Panc1 (cell line): Measurements from ENCODE around the gene NAA60. TPM values are rescaled to one million over a fixed set of nuclear protein-coding genes. Genes with fewer than 3 reads are reported as not detected.

ENCODE experiments used
- ATAC-seq: fragments of 200-7000 bp; cut with Tn5 transposase; 2 replicates; pipeline ENCODE4 v1.9.1; 2020; ENCODE audit warnings: mild to moderate bottlenecking, moderate library complexity
- BruUV-seq: library from RNA; stranded (reverse); fragments of 400-500 nt; replicated peaks from 2 replicates; lab custom pipeline; 2021; lab: Mats Ljungman, UMichigan
- CTCF ChIA-PET: fragments of 300-600 bp; sonication (Branson Sonifier 250); formaldehyde crosslinking; loops from one replicate; lab custom pipeline; 2022; ENCODE audit warnings: antibody characterized with exemption; lab: Charles Lee
- POLR2A ChIA-PET: fragments of 300-600 bp; sonication (Branson Sonifier 250); formaldehyde crosslinking; loops from one replicate; lab custom pipeline; 2022; ENCODE audit warnings: antibody characterized with exemption; lab: Charles Lee
- DNase-seq: peaks from one replicate; pipeline ENCODE4 v3.0.0-alpha.2; 2010; ENCODE audit warnings: low read depth, low spot score
- H3K27ac ChIP-seq: 2 replicates; pipeline ENCODE4 v1.5.1; 2011; ENCODE audit warnings: mild to moderate bottlenecking, low read length, inconsistent platforms
- H3K27me3 ChIP-seq: fragments of 200-500 bp; sonication (Bioruptor generic); 2 replicates; pipeline ENCODE4 v1.6.0; 2014; ENCODE audit warnings: low read length, inconsistent platforms; ENCODE audit not compliant: control insufficient read depth, insufficient read depth
- H3K36me3 ChIP-seq: fragments of 200-500 bp; sonication (Bioruptor generic); 2 replicates; pipeline ENCODE4 v1.5.1; 2014; ENCODE audit warnings: inconsistent platforms, mild to moderate bottlenecking, low read length, moderate library complexity; ENCODE audit not compliant: control insufficient read depth, insufficient read depth
- H3K4me1 ChIP-seq: 2 replicates; pipeline ENCODE4 v1.5.1; 2011; ENCODE audit warnings: inconsistent platforms, mild to moderate bottlenecking, low read length, moderate library complexity; ENCODE audit not compliant: control insufficient read depth, insufficient read depth
- H3K4me3 ChIP-seq, 2 experiments: 2 replicates each; pipeline ENCODE4 v1.5.1; 2011 to 2012; ENCODE audit warnings: low read depth in 2 of 2, low read length in 2 of 2, mild to moderate bottlenecking in 2 of 2, inconsistent platforms in 1 of 2, moderate library complexity in 1 of 2
- H3K9me3 ChIP-seq: fragments of 200-500 bp; sonication (Bioruptor generic); 2 replicates; pipeline ENCODE4 v1.5.1; 2014; ENCODE audit warnings: low read depth, mild to moderate bottlenecking, inconsistent platforms, low read length, moderate library complexity; ENCODE audit not compliant: control insufficient read depth, insufficient read depth
- POLR2AphosphoS5 ChIP-seq: IDR thresholded peaks from 2 replicates; pipeline ENCODE4 v1.6.1; 2012; ENCODE audit warnings: mild to moderate bottlenecking, low read depth, low read length, moderate library complexity
- REST ChIP-seq, 2 experiments: IDR thresholded peaks; 2 replicates each; pipeline ENCODE4 v1.6.1; 2011 to 2012; ENCODE audit warnings: low read depth in 2 of 2, control low read depth in 1 of 2, low read length in 1 of 2, mild to moderate bottlenecking in 1 of 2, moderate library complexity in 1 of 2; ENCODE audit not compliant: insufficient read depth in 1 of 2
- SIN3A ChIP-seq: IDR thresholded peaks from 2 replicates; pipeline ENCODE4 v1.6.1; 2012; ENCODE audit warnings: low read depth, mild to moderate bottlenecking, low read length, moderate library complexity, borderline replicate concordance; ENCODE audit not compliant: insufficient read depth
- TCF7L2 ChIP-seq: IDR thresholded peaks from 2 replicates; pipeline ENCODE4 v1.6.1; 2011; ENCODE audit warnings: mild to moderate bottlenecking, low read depth, low read length, inconsistent platforms
- in situ Hi-C: cut with HindIII; loops from 2 replicates; pipeline ENCODE4 v1.10.0; 2016; ENCODE audit warnings: low sequenced_read_pairs, low pct_unique_long_range_greater_than_20kb
- intact Hi-C: fragments of 100-400 bp; cut with micrococcal nuclease; formaldehyde crosslinking; loops from one replicate; pipeline ENCODE4 v1.10.0; 2022; ENCODE audit not compliant: unreplicated experiment
- total RNA-seq: library from RNA; stranded (reverse); gene quantifications from one replicate; pipeline ENCODE4 v1.2.1, GENCODE V29; 2021; ENCODE audit not compliant: unreplicated experiment
- TF ChIP-seq, protein P1 (sequence below): fragments of 450-650 bp; IDR thresholded peaks from 2 replicates; pipeline ENCODE4 v1.5.1; 2017; ENCODE audit warnings: mild to moderate bottlenecking

The NAA60 gene
- total RNA-seq, 1 experiment from 2014 or later: 56.0 TPM

GRCh38 chr16:3454093-3454492 is 10.6 kb downstream of the NAA60 start:
- ChIA-PET CTCF (interaction anchor here (0.6 kb wide), 1 partner anchor 346 kb away, joined by 3 read pairs; no protein-coding TSS in a partner anchor), POLR2A (no interaction called here)
- intact Hi-C loops: no loop called here
- Histone ChIP-seq H3K27me3 (no peaks in the 10 kb centered on the region), H3K4me3 (no peak overlapping the region), H3K9me3 (no peaks in the 10 kb centered on the region), H3K4me1 (peaks cover 13% of the 10 kb centered on the region), H3K27ac (no peak overlapping the region), H3K36me3 (no peaks in the 10 kb centered on the region; the same call in 1 of the 2 replicates)
- in situ Hi-C loops: no loop called here
- TF ChIP-seq TCF7L2 (no peak), POLR2AphosphoS5 (no peak), SIN3A (no peak), REST (IDR thresholded peaks at IDR 0.05; ENCODE audit: insufficient read depth in 1 of 2, low read depth in 2 of 2, low read length in 1 of 2) (no peak)
- TF ChIP-seq, protein P1, sequence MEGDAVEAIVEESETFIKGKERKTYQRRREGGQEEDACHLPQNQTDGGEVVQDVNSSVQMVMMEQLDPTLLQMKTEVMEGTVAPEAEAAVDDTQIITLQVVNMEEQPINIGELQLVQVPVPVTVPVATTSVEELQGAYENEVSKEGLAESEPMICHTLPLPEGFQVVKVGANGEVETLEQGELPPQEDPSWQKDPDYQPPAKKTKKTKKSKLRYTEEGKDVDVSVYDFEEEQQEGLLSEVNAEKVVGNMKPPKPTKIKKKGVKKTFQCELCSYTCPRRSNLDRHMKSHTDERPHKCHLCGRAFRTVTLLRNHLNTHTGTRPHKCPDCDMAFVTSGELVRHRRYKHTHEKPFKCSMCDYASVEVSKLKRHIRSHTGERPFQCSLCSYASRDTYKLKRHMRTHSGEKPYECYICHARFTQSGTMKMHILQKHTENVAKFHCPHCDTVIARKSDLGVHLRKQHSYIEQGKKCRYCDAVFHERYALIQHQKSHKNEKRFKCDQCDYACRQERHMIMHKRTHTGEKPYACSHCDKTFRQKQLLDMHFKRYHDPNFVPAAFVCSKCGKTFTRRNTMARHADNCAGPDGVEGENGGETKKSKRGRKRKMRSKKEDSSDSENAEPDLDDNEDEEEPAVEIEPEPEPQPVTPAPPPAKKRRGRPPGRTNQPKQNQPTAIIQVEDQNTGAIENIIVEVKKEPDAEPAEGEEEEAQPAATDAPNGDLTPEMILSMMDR: no peak
- no TSS peak for BruUV-seq
- DNase-seq (no peak), ATAC-seq (no peak)

DNA sequence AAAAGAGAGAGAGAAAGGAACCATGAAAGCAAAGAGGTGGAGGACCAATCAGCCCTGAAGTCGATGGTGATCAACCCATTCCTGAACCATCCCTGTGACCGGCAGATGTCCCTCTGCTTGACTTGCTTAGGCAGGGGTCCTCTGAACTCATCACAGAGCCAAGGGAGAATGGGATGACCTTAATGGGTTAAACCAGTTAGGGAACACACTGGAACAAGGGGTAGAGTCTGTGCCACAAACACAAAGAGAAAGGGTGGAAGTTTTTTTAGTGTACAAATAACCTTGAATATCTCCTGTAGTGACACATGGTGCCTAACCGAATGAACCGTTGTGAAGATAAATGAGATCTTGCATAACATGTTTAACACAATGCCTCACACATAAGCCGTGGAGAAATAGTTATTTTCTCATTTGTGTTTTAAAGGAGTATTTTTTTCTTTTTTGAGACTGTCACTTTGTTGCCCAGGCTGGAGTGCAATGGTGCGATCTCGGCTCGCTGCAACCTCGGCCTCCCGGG is 11.2 kb downstream of the NAA60 start:
- in situ Hi-C loops (no loop called here), intact Hi-C loops (no loop called here)
- H3K9me3 ChIP-seq: no peaks in the 10 kb centered on the region
- DNase-seq: no peak
- BruUV-seq: no TSS peak
- TF ChIP-seq POLR2AphosphoS5 (no peak), REST (IDR thresholded peaks at IDR 0.05; ENCODE audit: insufficient read depth in 1 of 2, low read depth in 2 of 2, low read length in 1 of 2) (no peak), SIN3A (no peak), TCF7L2 (no peak)
- TF ChIP-seq, protein P1: no peak
- no peaks in the 10 kb centered on the region for H3K27me3 ChIP-seq
- peaks cover 19% of the 10 kb centered on the region for H3K4me1 ChIP-seq
- no peak for ATAC-seq
- ChIA-PET POLR2A (no interaction called here), CTCF (no interaction called here)
- no peak overlapping the region for H3K27ac ChIP-seq
- no peaks in the 10 kb centered on the region; the same call in 1 of the 2 replicates for H3K36me3 ChIP-seq
- no peak overlapping the region for H3K4me3 ChIP-seq
